ENCODE measurements around the gene TBCCD1. TPM values are rescaled to one million over a fixed set of nuclear protein-coding genes. Genes with fewer than 3 reads are reported as not detected.
"Not testable (repeated sequence)": the region's sequence is repeated elsewhere in the genome, so short reads cannot be mapped to it uniquely, and the experiment has no call there.

The TBCCD1 gene
- polyA plus RNA-seq, 1 donor = 12.0 TPM

DNA sequence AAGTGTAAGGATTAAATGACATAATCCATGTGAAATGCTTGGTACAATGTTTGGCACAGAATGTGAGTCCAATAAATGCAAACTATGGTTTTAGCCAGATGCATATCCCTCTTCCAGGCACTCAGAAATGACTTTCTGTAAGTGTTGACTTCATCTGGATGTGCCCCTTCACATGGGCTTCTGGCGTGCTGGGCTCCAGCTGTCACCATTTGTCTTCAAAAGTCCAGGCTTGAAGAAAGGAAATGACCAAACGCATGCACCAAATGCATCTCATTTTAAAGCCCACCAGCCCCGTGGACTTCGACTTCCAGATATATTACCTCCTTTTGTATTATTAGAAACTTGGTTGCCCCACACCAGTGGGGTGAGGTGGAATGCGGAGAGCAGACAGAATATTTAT is 46.7 kb downstream of the TBCCD1 start:
- DNase-seq (ENCODE audit: low read depth) = no peak

DNA sequence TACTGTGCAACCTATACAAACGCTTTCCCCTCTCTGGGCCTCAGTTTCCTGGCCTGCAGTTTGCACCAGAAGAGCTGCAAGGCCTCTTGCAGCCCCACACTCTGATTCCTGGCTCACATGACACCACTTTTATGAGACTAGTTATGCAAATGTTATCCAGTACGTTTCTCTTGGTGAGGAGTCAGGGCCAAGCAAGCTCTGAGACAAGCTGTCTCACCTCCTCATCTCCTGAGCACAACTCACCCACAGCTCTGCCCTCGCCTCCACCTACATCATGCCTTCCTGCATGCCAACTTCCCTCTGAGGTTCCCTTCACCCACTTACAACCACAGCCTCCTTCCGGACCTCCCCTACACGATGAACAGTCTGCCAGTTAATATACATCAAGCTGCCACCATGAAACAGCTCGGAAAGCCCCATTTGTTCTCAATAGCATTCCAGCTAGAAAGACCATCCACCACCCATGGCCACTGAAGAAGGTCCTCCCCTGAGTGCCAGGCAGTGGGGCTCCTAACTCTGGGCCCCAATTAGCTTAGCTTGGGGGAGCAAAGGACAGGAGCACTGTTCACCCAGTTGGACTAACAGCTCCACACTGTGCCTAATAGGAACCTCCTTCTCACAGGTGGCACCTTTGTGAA is 48.0 kb downstream of the TBCCD1 start:
- DNase-seq (ENCODE audit: low read depth) = no peak

DNA sequence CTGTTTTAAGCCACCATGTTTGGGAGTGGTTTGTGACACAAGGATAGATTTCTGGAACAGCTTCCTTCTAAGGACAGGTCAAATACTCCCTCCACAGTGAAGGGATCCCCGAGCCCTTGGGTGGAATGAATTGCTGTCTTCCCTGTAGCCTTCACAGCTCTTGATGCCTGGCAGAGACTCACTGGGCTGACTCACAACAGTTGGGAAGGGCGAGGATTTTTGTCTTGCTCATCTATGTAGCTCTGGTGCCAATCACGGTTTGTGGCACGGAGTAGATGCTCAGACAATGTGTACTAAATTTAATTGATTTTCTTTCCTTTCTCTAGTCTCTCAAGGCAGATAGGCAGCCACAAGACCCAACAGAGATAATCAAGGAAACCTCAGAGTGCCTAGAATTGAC is 49.9 kb downstream of the TBCCD1 start:
- no peak for DNase-seq (ENCODE audit: low read depth)

DNA sequence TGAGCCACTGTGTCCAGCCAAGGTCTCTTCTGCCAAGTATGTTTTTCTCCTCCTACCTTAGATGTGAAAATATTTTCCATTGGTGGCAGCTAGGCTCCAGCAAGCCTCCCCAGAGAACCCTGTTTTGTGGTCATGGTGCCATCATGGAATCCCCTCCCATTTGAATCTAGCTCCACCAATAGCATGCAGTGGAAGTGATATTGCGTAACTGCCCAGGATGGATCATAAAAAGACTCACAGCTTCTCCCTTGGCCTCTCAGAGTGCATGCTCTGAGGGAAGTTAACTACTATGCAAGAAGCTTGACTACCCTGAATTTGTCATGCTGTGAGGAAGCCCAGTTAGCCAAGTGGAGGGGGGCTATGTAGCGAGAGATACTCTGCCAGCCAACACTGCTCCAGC is 50.5 kb downstream of the TBCCD1 start:
- DNase-seq (ENCODE audit: low read depth) = no peak

DNA sequence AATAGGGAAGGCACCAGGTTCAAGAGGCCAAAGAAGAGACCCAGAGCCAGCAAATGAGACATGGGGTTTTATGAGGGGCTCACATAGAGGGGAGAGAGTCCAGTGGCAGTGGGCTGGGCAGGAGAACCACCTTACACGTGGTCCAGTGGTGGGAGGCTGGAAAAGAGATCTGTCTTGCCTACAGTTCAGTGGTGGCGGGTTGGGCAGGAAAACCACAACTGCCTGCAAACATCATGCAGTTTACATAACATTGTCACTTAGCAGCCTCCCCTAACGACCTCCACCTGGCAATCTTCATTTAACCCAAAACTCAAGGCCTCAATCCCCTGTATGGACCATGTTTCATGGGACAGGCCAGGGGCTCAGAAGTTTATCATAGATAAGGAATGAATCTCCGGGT is 52.0 kb downstream of the TBCCD1 start:
- DNase-seq (ENCODE audit: low read depth) = no peak

DNA sequence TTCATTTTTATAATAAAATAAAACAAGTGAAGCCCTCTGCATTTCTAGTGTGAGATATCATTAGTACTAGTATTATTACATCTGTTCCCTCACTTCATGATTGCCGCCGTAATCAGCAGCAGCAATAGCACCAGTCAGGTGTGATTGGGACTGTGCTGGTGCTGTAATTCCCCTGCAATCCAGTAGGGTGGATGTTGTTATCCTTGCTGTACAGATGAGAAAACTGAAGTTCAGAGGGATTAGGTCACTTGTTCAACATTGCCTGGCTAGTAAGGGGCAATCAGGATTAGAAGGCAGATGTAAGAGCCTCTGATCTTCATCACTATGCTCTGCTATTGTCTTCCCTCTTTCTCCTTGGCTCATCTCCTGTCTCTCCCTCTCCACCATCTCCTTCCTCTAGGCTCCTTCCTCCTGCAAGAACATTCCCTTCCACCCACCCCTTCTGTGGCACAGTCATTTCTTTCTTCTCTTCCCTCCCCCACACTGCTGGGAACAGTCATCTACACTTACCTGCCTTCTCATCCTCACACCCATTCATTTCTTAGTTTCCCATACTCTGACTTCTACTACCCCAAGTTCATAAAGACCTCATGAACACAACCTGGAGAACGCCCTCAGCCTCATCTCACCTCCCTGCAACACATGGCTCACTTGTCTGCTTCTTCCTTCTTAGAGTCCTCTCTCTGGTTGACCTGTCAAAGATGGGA is 52.7 kb downstream of the TBCCD1 start:
- no peak for DNase-seq (ENCODE audit: low read depth)

DNA sequence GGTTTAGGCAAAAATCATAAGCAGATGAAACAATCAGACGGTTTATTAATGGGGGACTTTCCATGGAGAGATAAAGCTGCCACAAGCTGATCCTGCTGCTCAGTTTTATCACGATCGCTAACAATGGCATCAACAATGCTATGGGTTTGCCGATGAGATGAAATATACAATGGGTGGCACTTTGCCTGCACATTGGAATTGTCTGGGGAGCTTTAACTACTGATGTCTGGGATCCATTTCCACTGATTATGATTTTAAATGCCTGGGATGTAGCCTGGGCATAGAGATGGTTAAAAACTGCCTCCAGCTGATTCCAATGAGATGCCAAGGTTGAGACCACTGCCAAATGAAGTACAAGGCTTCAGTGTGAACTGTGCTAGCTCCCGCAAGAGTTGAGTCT is 53.8 kb downstream of the TBCCD1 start:
- no peak for DNase-seq (ENCODE audit: low read depth)

DNA sequence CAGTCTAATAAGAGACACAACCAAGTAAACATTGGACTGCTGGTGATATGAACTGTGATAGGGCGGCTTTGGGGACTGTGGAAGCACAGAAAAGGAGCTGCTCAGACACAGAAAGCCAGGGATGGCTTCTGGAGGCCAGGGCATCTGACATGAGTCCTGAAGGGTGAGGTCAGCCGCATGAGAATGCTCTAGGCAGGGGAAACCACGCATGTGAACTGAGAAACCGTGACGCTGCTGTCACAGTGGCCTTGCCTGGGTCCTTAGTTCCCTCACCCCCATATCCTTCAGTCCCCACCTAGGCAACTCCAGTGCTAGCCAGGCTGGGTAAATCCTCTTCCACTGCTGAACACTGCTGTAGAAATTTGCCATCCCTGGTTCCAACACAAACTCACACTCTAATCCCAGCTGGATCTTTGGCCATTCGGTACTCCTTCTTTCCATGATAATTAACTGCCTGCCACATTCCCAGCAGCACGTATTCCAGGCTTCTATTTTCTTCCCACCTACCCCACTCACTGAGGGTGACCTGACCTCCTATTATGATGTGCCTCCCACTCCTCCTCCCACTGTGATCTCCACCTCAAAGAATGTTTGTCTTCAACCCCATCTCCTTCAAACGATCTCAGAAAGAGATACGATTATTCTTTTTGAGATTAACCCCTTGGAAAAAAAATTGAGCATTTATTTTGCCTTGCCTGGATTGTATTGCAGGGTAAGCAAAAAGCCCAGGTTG is 54.4 kb downstream of the TBCCD1 start:
- DNase-seq (ENCODE audit: low read depth) = no peak

DNA sequence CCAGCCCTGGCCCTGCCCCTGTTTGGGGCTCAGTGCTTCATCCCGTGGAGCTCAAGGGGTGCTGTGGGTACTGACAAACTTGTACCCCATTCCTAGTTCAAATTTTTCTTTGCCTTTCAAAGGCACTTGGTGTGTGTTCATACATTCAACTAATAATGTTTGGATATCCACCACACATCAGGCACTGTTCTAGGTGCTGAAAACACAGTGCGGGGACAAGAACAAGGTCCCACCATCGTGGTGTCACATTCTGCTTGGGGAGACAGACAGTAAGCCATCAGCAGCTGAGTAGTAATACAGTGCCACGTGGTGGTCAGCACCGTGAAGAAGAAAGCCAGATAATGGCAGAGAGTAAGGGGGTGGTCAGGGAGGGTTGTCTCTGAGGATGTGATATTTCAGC is 55.4 kb downstream of the TBCCD1 start:
- no peak for DNase-seq (ENCODE audit: low read depth)

DNA sequence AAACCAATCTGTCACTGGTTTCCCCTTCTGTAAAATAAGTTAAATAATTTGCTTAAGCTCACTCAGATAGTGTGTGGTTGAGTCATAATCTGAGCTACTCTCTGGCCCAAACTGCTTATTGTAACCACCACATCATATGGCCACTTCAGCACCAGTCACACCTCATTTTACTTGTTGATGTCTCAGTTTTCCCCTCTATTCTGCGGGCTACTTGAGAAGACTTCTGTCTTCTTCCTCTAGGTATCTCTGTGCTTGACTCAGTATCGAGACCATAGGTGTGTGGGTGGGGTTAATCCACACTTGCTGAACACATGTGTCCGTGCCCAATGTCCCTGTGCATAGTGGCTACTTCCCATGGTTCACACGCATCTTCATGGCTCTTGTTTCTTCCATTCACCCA is 55.9 kb downstream of the TBCCD1 start:
- DNase-seq (ENCODE audit: low read depth) = no peak

DNA sequence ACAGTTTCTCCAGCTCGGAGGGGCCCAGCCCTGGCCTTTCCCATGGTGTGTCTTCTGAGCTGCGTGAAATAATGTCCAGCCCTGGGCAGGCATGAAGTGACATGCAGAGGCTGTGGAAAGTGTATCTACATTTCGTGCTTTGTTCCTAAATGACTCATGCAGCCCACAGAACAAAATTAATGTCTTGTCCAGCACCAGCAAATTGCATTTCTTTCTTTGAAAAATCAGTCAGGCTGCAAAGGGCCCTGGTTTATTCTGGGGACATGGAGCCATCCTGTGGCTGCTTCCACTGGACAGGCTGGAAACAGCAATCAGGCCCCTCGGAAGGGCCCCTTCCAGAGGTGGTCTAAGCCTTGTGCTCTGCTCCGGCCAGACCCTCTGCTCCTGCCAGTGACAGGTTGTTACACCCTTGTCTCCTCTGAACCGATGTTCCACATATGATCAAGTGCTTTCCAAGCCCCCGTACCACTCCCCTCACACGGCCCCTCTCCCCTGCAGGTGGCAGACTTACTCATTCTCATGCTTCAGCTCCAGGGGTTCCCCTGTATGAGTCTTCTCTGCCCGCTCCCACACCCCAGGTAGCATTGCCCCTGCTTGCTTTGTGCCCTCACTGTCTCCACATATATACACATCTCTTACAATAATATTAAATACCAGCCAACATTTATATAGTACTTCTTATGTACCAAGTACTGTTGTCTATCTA is 56.6 kb downstream of the TBCCD1 start:
- no peak for DNase-seq (ENCODE audit: low read depth)

DNA sequence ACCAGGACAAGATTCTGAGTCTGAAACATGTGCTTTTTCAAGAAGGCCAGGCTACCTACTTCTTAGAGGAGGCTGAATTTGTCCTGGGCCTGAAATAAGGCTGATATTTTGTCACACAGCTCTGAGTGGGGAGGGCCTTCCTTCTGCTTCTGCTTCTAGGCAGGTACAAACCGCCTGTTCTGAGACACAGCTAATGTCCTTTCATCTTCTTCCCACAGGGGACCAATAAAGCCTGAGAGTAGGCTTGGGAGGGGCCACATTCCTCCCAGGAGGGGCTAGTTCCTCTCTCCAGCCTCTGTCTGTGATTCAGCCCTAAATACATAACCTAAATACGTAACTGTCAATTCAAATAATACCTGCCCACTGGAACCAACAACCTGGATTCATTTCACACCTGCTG is 57.7 kb downstream of the TBCCD1 start:
- no peak for DNase-seq (ENCODE audit: low read depth)

DNA sequence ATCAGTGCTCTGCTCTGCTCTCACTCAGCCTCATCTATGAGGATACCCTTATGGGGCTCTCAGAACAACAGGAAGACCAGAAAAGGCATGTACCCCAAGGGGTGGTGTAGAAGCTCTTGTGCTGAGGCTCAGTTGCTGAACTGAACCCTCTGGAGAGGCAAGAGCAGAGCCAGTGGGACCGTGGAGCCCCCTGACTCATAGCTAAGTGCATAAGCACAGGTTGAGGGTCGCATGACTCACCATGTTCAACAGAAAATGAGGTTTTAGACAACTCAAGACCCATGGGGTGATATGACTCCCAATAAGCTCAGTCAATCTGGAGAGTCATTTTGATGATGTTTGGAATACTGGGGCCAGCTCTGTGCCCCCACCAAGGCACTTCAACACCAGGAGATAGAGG is 60.3 kb downstream of the TBCCD1 start:
- no peak for DNase-seq (ENCODE audit: low read depth)

DNA sequence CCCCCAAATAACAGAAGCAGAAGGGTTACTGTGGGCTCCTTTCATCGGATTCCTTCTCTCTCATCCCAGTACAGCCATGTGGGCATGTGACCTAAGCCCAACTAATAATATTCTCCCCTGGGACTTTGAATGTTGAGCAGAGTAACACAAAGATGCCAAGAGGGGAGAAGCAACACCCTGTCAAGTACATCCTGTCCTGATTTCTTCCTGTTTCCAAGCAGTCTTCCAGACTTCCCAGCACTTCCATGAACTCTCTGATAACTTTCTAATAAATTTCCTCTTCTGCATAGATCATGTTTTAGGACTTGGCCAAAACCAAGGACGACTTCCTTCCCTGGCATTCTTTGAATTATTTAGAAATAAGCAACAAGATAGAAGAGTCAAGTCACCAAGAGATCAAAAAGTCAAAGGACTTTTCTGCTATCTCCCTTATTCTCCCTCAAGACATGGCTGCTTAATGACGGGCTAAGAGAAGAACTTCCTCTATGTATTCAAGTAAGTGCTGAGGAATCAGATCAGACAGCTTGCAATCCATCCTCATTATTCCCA is 60.9 kb downstream of the TBCCD1 start:
- DNase-seq (ENCODE audit: low read depth) = no peak

DNA sequence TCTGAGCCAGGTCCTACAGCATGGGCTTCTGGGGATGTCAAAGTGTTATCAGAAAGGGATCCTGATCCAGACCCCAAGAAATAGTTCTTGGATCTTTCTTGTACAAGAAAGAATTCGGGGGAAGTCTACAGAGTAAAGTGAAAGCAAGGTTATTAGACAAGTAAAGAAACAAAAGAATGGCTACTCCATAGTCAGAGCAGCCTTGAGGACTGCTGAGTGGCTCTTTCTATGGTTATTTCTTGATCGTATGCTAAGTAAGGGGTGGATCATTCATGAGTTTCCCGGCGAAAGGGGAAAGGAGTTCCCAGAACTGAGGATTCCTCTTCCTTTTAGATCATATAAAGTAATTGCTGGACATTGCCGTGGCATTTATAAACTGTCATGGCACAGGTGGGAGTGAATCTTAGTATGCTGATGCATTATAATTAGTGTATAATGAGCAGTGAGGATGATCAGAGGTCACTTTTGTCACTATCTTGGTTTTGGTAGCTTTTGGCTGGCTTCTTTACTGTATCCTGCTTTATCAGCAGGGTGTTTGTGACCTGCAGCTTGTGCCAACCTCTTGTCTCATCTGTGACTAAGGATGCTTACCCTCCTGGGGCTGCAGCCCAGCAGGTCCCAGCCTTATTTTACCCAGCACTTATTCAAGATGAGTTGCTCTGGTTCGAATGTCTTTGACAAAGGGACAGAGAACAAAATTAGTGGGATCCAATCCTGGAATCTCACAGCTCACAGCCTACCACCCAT is 64.0 kb downstream of the TBCCD1 start:
- DNase-seq (ENCODE audit: low read depth) = no peak

DNA sequence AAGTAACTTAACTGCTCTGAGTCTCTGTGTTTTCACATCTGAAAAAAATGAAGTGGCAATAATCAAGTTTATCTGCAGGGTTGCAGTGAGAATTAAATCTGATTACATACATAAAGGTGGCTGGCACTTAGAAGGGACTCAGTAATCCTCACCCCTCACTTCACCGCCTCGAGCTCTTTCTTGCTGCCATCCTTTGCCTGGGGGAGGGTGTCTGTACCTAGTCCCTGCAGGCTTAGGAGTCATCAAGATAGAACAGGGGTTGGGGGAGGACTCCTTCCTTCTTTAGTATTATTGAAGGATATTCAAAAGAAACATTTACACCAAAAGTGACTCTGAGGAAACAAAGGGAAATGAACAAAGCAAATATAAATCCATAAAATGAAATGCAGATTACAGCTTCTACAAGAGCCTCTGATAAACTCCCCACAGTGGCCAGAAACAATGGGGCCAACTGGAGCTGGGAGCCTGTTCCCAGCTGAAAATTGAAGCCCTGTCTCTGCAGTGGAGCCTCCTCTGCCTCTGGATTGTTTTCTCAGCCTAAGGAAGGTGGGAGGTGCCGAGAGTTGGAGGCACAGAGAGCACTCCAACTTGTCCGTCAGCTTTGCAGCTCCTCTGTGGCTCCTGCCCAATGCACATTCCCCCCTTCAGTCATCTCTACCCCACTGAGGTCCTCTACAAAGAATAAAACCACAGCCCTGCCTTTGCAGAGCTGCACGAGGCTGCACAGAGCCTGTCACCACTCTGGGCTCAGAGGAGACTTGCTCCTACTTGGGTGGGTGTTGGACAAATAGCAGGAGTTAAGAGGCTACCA is 64.8 kb downstream of the TBCCD1 start:
- no peak for DNase-seq (ENCODE audit: low read depth)

DNA sequence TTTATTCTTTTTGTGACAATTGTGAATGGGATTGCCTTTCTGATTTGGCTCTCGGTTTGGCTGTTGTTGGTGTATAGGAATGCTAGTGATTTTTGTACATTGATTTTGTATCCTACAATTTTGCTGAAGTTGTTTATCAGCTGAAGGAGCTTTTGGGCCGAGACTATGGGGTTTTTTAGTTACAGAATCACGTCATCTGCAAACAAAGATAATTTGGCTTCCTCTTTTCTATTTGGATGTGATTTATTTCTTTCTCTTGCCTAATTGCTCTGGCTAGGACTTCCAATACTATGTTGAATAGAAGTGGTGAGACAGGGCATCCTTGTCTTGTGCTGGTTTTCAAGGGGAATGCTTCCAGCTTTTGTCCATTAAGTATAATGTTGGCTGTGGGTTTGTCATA is 67.2 kb downstream of the TBCCD1 start:
- not testable (repeated sequence) for DNase-seq (ENCODE audit: low read depth)

DNA sequence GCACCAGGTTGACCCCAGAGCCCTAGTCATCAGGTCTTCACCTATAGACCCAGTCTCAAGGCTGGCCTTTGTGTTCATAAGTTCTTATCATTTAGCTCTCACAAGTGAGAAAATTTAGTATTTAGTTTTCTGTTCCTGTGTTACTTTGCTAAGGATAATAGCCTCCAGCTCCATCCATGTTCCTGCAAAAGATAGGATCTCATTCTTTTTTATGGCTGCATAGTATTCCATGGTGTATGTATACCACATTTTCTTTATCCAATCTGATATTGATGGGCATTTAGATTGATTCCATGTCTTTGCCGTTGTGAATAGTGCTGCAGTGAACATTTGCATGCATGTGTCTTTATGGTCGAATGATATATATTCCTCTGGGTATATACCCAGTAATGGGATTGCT is 69.1 kb downstream of the TBCCD1 start:
- DNase-seq (ENCODE audit: low read depth) = not testable (repeated sequence)

DNA sequence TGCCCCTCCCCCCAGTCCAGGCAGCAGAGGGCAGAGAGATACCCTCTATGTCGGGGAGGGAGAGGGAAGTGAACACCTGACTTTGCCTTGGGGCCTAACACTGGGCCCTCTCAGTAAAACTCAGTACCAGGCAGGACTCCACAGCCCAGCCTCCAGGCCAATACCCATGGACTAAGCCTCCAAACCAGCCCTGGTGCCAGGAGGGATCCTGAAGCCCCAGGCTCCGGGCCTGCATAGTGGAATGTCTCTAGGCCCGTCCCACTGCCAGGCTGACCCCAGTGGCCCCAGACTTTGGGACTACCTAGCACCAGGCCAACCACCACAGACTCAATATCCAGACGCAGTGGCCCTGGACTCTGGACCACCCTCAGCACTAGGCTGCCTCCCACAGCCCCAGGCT is 69.5 kb downstream of the TBCCD1 start:
- no peak for DNase-seq (ENCODE audit: low read depth)

DNA sequence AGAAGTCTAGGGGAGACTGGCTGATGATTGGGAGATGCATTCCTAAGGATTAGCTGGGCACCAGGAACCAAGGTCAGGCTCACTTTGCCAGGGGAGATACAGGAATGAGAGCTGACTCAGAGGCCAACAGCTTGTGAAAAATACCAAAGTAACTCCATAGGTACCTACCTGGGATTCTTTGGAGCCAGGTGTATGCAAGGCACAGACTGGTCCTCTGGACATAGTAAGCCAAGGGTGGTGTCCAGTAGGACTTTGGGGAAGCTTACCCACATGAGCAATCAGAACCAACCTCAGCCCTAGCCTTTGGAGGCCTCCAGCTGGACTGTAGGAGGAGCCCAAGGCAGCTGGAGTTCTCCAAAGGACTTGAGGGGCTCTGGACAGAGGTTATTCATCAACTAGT is 70.5 kb downstream of the TBCCD1 start:
- no peak for DNase-seq (ENCODE audit: low read depth)
